ENCODE data around the gene CDH15.

Gene CDH15

GRCh38 chr16:89201439-89202377 is 30.2 kb downstream of the CDH15 start:
- DNase-seq = peak; percentile 84

GRCh38 chr16:89202422-89203215 is 31.1 kb downstream of the CDH15 start:
- no peak for DNase-seq

- no peak for DNase-seq
Measured at GRCh38 chr16:89207993-89208392, 36.4 kb downstream of the CDH15 start.

- no peak for DNase-seq
Measured at GRCh38 chr16:89209522-89210044, 38.0 kb downstream of the CDH15 start.

GRCh38 chr16:89210165-89210903 is 38.8 kb downstream of the CDH15 start:
- no peak for DNase-seq

GRCh38 chr16:89210904-89211515 is 39.5 kb downstream of the CDH15 start:
- no peak for DNase-seq

GRCh38 chr16:89216315-89217137 is 45.0 kb downstream of the CDH15 start:
- peak; percentile 80 for DNase-seq

GRCh38 chr16:89217138-89217387 is 45.5 kb downstream of the CDH15 start:
- no peak for DNase-seq

- DNase-seq = peak; percentile 81
Measured at GRCh38 chr16:89217388-89218191, 46.0 kb downstream of the CDH15 start, which contains the start of gene ZNF778. Gene ZNF778, plus strand, starts transcription at chr16:89217703. Its CDS starts 3,425 bp downstream, at chr16:89221128.

- no peak for DNase-seq
Measured at GRCh38 chr16:89219365-89219764, 47.8 kb downstream of the CDH15 start.

GRCh38 chr16:89221604-89222003 is 50.1 kb downstream of the CDH15 start:
- no peak for DNase-seq

GRCh38 chr16:89222931-89223330 is 51.4 kb downstream of the CDH15 start:
- no peak for DNase-seq

- DNase-seq = no peak
Measured at GRCh38 chr16:89224665-89225064, 53.1 kb downstream of the CDH15 start.

GRCh38 chr16:89230255-89230654 is 58.7 kb downstream of the CDH15 start:
- no peak for DNase-seq

GRCh38 chr16:89232107-89232506 is 60.6 kb downstream of the CDH15 start:
- DNase-seq = no peak

- no peak for DNase-seq
Measured at GRCh38 chr16:89233678-89234490, 62.3 kb downstream of the CDH15 start.

- no peak for DNase-seq
Measured at GRCh38 chr16:89237733-89238132, 66.2 kb downstream of the CDH15 start.

- peak; percentile 76 for DNase-seq
Measured at GRCh38 chr16:89241187-89242007, 69.8 kb downstream of the CDH15 start.

GRCh38 chr16:89242795-89243200 is 71.2 kb downstream of the CDH15 start:
- no peak for DNase-seq
